Mucosa of descending colon (tissue), 3 donors: ENCODE measurements around the gene SLFN5. TPM values are rescaled to one million over a fixed set of nuclear protein-coding genes. Genes with fewer than 3 reads are reported as not detected.

Experiments
- ATAC-seq: fragments of 200-7000 bp; cut with Tn5 transposase; one replicate; pipeline ENCODE4 v1.9.1; 2020; ENCODE audit warnings: mild to moderate bottlenecking, moderate library complexity
- DNase-seq, 3 donors: peaks; one replicate each; pipeline ENCODE4 v3.0.0-alpha.2; 2020
- H3K36me3 ChIP-seq: fragments of 200-600 bp; one replicate; pipeline ENCODE4 v1.8.0; 2021; ENCODE audit warnings: low read depth, mild to moderate bottlenecking
- H3K4me1 ChIP-seq: fragments of 200-600 bp; one replicate; pipeline ENCODE4 v1.8.0; 2021; ENCODE audit warnings: low read depth, mild to moderate bottlenecking
- H3K4me3 ChIP-seq: fragments of 200-600 bp; one replicate; pipeline ENCODE4 v1.8.0; 2021; ENCODE audit warnings: mild to moderate bottlenecking
- H3K9me3 ChIP-seq: fragments of 200-600 bp; one replicate; pipeline ENCODE4 v1.8.0; 2021; ENCODE audit warnings: mild to moderate bottlenecking
- CTCF ChIP-seq: fragments of 200-600 bp; IDR thresholded peaks from one replicate; pipeline ENCODE4 v1.8.0; 2022; ENCODE audit warnings: antibody characterized with exemption, mild to moderate bottlenecking
- intact Hi-C, 2 donors: fragments of 100-400 bp; cut with DNase I in 1 of 2; cut with micrococcal nuclease in 1 of 2; formaldehyde crosslinking; loops; one replicate each; pipeline versions ENCODE4 v1.11.0 to v1.11.1; 2022; cut with DNase I, micrococcal nuclease
- total RNA-seq, 3 donors: library from RNA; stranded (reverse); fragmentation: NEBNext Ultra II Directional in 2 of 3; extraction: Animal tissue kit (Norgen Biotek cat#: 25700) in 2 of 3; gene quantifications; one replicate each; pipeline versions ENCODE4 v1.2.1 to v1.2.4, GENCODE V29; 2021 to 2023
- donor health status: DM: no; HTN: no; CAD: no; lungs with moderate emphysema.
- donor health status: DM: no; HTN: no; CAD: no.
- donor health status: DM: no; HTN: yes; CAD: no.

Gene SLFN5
- total RNA-seq, 3 donors from 2014 or later: 8.5 to 29.7 (median 11.7) TPM

- no peak overlapping the region for H3K4me3 ChIP-seq
- no peaks in the 10 kb centered on the region for H3K4me1 ChIP-seq
- ATAC-seq (no peak), DNase-seq (no peak)
- intact Hi-C loops: no loop called here
- no peaks in the 10 kb centered on the region for H3K36me3 ChIP-seq
- H3K9me3 ChIP-seq: no peaks in the 10 kb centered on the region
- no peak for TF ChIP-seq CTCF
Measured at GRCh38 chr17:35255316-35255715, 12.4 kb downstream of the SLFN5 start.

GRCh38 chr17:35256629-35257028 is 13.8 kb downstream of the SLFN5 start:
- ATAC-seq: peak; percentile 25
- Histone ChIP-seq H3K4me1 (no peaks in the 10 kb centered on the region), H3K4me3 (no peak overlapping the region), H3K36me3 (no peaks in the 10 kb centered on the region), H3K9me3 (no peaks in the 10 kb centered on the region)
- DNase-seq: no peak
- no peak for TF ChIP-seq CTCF
- intact Hi-C loops: no loop called here

- no peaks in the 10 kb centered on the region for H3K4me1 ChIP-seq
- H3K4me3 ChIP-seq: no peak overlapping the region
- H3K36me3 ChIP-seq: no peaks in the 10 kb centered on the region
- ATAC-seq (peak; percentile 62), DNase-seq (peak in 2 of 3 donors; percentile 64 to 69)
- H3K9me3 ChIP-seq: no peaks in the 10 kb centered on the region
- intact Hi-C loops: no loop called here
- TF ChIP-seq CTCF: no peak
Measured at GRCh38 chr17:35257208-35257659, 14.4 kb downstream of the SLFN5 start.

- intact Hi-C loops: no loop called here
- H3K36me3 ChIP-seq: no peaks in the 10 kb centered on the region
- H3K9me3 ChIP-seq: no peaks in the 10 kb centered on the region
- H3K4me3 ChIP-seq: no peak overlapping the region
- no peaks in the 10 kb centered on the region for H3K4me1 ChIP-seq
- no peak for TF ChIP-seq CTCF
- DNase-seq (no peak), ATAC-seq (no peak)
Measured at GRCh38 chr17:35259001-35259400, 16.1 kb downstream of the SLFN5 start.

- intact Hi-C loops: no loop called here
- no peaks in the 10 kb centered on the region for H3K36me3 ChIP-seq
- no peak for ATAC-seq
Measured at GRCh38 chr17:35265071-35265470, 22.2 kb downstream of the SLFN5 start.

More at GRCh38 chr17:35265071-35265470, 22.2 kb downstream of the SLFN5 start:
- Histone ChIP-seq H3K4me1 (no peaks in the 10 kb centered on the region), H3K4me3 (no peak overlapping the region), H3K9me3 (no peaks in the 10 kb centered on the region)
- TF ChIP-seq CTCF: no peak
- DNase-seq: no peak
